ENCODE measurements around the gene ADIRF. TPM values are rescaled to one million over a fixed set of nuclear protein-coding genes. Genes with fewer than 3 reads are reported as not detected.
"Not testable (repeated sequence)": the region's sequence is repeated elsewhere in the genome, so short reads cannot be mapped to it uniquely, and the experiment has no call there.

Gene ADIRF
- not detected in 2 replicates for total RNA-seq (2014; rRNA removed; shearing (Covaris generic))

GRCh38 chr10:86968271-86968993, at the start of gene ADIRF:
Gene ADIRF (plus strand): TSS chr10:86968482. CDS start chr10:86968545, 63 bp downstream.
- peaks cover 12% of the 10 kb centered on the region for H3K27me3 ChIP-seq (ENCODE audit: control insufficient read depth, insufficient read depth, low read length)
- no peak within 1 kb of the TSS for H3K4me3 ChIP-seq (ENCODE audit: insufficient read depth, low read depth, low read length)
- no peaks in the 10 kb centered on the region for H3K36me3 ChIP-seq (replicated peaks; ENCODE audit: control insufficient read depth, insufficient read depth, low read length)
- DNase-seq, result peak; percentile 50

GRCh38 chr10:86922553-86922961, 45.7 kb upstream of the ADIRF start:
- peaks cover 28% of the 10 kb centered on the region for H3K36me3 ChIP-seq (replicated peaks; ENCODE audit: control insufficient read depth, insufficient read depth, low read length)

GRCh38 chr10:86929468-86930380, 38.6 kb upstream of the ADIRF start:
- no peaks in the 10 kb centered on the region for H3K27me3 ChIP-seq (ENCODE audit: control insufficient read depth, insufficient read depth, low read length)
- H3K36me3 ChIP-seq (replicated peaks; ENCODE audit: control insufficient read depth, insufficient read depth, low read length), result peaks cover 17% of the 10 kb centered on the region
- no peak for DNase-seq
- H3K4me3 ChIP-seq (ENCODE audit: insufficient read depth, low read depth, low read length), result no peak overlapping the region

More at GRCh38 chr10:86922553-86922961, 45.7 kb upstream of the ADIRF start:
- H3K27me3 ChIP-seq (ENCODE audit: control insufficient read depth, insufficient read depth, low read length), result no peaks in the 10 kb centered on the region
- DNase-seq, result no peak
- H3K4me3 ChIP-seq (ENCODE audit: insufficient read depth, low read depth, low read length), result no peak overlapping the region

GRCh38 chr10:86931872-86932271, 36.4 kb upstream of the ADIRF start:
- peaks cover 19% of the 10 kb centered on the region for H3K36me3 ChIP-seq (replicated peaks; ENCODE audit: control insufficient read depth, insufficient read depth, low read length)
- DNase-seq, result no peak

GRCh38 chr10:86932674-86933073, 35.6 kb upstream of the ADIRF start:
- no peak overlapping the region for H3K4me3 ChIP-seq (ENCODE audit: insufficient read depth, low read depth, low read length)
- no peak for DNase-seq

More at GRCh38 chr10:86931872-86932271, 36.4 kb upstream of the ADIRF start:
- H3K4me3 ChIP-seq (ENCODE audit: insufficient read depth, low read depth, low read length), result no peak overlapping the region
- no peaks in the 10 kb centered on the region for H3K27me3 ChIP-seq (ENCODE audit: control insufficient read depth, insufficient read depth, low read length)

GRCh38 chr10:86934162-86934711, 34.0 kb upstream of the ADIRF start:
- not testable (repeated sequence) for H3K4me3 ChIP-seq (ENCODE audit: insufficient read depth, low read depth, low read length); H3K27me3 ChIP-seq (ENCODE audit: control insufficient read depth, insufficient read depth, low read length); DNase-seq
- H3K36me3 ChIP-seq (replicated peaks; ENCODE audit: control insufficient read depth, insufficient read depth, low read length), result peaks cover 18% of the 10 kb centered on the region

More at GRCh38 chr10:86932674-86933073, 35.6 kb upstream of the ADIRF start:
- Histone ChIP-seq H3K27me3 (ENCODE audit: control insufficient read depth, insufficient read depth, low read length) (no peaks in the 10 kb centered on the region), H3K36me3 (replicated peaks; ENCODE audit: control insufficient read depth, insufficient read depth, low read length) (peaks cover 19% of the 10 kb centered on the region)

- no peak for DNase-seq
- H3K4me3 ChIP-seq (ENCODE audit: insufficient read depth, low read depth, low read length), result no peak overlapping the region
- peaks cover 3% of the 10 kb centered on the region for H3K36me3 ChIP-seq (replicated peaks; ENCODE audit: control insufficient read depth, insufficient read depth, low read length)
- no peaks in the 10 kb centered on the region for H3K27me3 ChIP-seq (ENCODE audit: control insufficient read depth, insufficient read depth, low read length)
Observed at GRCh38 chr10:86936661-86937501, 31.4 kb upstream of the ADIRF start.

- no peak for DNase-seq
- peaks cover 3% of the 10 kb centered on the region for H3K36me3 ChIP-seq (replicated peaks; ENCODE audit: control insufficient read depth, insufficient read depth, low read length)
Observed at GRCh38 chr10:86937502-86938154, 30.7 kb upstream of the ADIRF start.

GRCh38 chr10:86938260-86938659, 30.0 kb upstream of the ADIRF start:
- Histone ChIP-seq H3K27me3 (ENCODE audit: control insufficient read depth, insufficient read depth, low read length) (no peaks in the 10 kb centered on the region), H3K36me3 (replicated peaks; ENCODE audit: control insufficient read depth, insufficient read depth, low read length) (peaks cover 3% of the 10 kb centered on the region), H3K4me3 (ENCODE audit: insufficient read depth, low read depth, low read length) (no peak overlapping the region)
- no peak for DNase-seq

More at GRCh38 chr10:86937502-86938154, 30.7 kb upstream of the ADIRF start:
- Histone ChIP-seq H3K4me3 (ENCODE audit: insufficient read depth, low read depth, low read length) (no peak overlapping the region), H3K27me3 (ENCODE audit: control insufficient read depth, insufficient read depth, low read length) (no peaks in the 10 kb centered on the region)

- H3K27me3 ChIP-seq (ENCODE audit: control insufficient read depth, insufficient read depth, low read length); H3K4me3 ChIP-seq (ENCODE audit: insufficient read depth, low read depth, low read length); DNase-seq; H3K36me3 ChIP-seq (replicated peaks; ENCODE audit: control insufficient read depth, insufficient read depth, low read length): not testable (repeated sequence)
Observed at GRCh38 chr10:86940076-86940475, 28.2 kb upstream of the ADIRF start.

GRCh38 chr10:86940677-86941076, 27.6 kb upstream of the ADIRF start:
- no peaks in the 10 kb centered on the region for H3K27me3 ChIP-seq (ENCODE audit: control insufficient read depth, insufficient read depth, low read length)

GRCh38 chr10:86941426-86941825, 26.9 kb upstream of the ADIRF start:
- Histone ChIP-seq H3K4me3 (ENCODE audit: insufficient read depth, low read depth, low read length) (no peak overlapping the region), H3K27me3 (ENCODE audit: control insufficient read depth, insufficient read depth, low read length) (no peaks in the 10 kb centered on the region), H3K36me3 (replicated peaks; ENCODE audit: control insufficient read depth, insufficient read depth, low read length) (peaks cover 1% of the 10 kb centered on the region; the same call in 1 of the 2 replicates)
- no peak for DNase-seq

More at GRCh38 chr10:86940677-86941076, 27.6 kb upstream of the ADIRF start:
- no peak for DNase-seq
- Histone ChIP-seq H3K4me3 (ENCODE audit: insufficient read depth, low read depth, low read length) (no peak overlapping the region), H3K36me3 (replicated peaks; ENCODE audit: control insufficient read depth, insufficient read depth, low read length) (peaks cover 3% of the 10 kb centered on the region; the same call in 1 of the 2 replicates)

- no peak for DNase-seq
Observed at GRCh38 chr10:86941991-86942421, 26.3 kb upstream of the ADIRF start.

More at GRCh38 chr10:86941991-86942421, 26.3 kb upstream of the ADIRF start:
- H3K27me3 ChIP-seq (ENCODE audit: control insufficient read depth, insufficient read depth, low read length), result no peaks in the 10 kb centered on the region
- H3K4me3 ChIP-seq (ENCODE audit: insufficient read depth, low read depth, low read length), result no peak overlapping the region
- no peaks in the 10 kb centered on the region for H3K36me3 ChIP-seq (replicated peaks; ENCODE audit: control insufficient read depth, insufficient read depth, low read length)

All from H7 (cell line).